ENCODE measurements around the gene HOXB3. TPM values are rescaled to one million over a fixed set of nuclear protein-coding genes. Genes with fewer than 3 reads are reported as not detected.

Gene HOXB3
- total RNA-seq, 2 experiments from 2014 or later = 3.0 to 3.5 TPM

- ChIA-PET CTCF (no interaction called here), POLR2A (no interaction called here)
Measured at GRCh38 chr17:48530208-48530886, 59.7 kb downstream of the HOXB3 start.

- ChIA-PET CTCF (no interaction called here), POLR2A (no interaction called here)
Measured at GRCh38 chr17:48529683-48530009, 60.4 kb downstream of the HOXB3 start.

- CTCF ChIA-PET = no interaction called here
- POLR2A ChIA-PET = no interaction called here
Measured at GRCh38 chr17:48528936-48529682, 60.9 kb downstream of the HOXB3 start.

- ChIA-PET CTCF (no interaction called here), POLR2A (no interaction called here)
Measured at GRCh38 chr17:48528153-48528935, 61.7 kb downstream of the HOXB3 start.

- ChIA-PET CTCF (no interaction called here), POLR2A (no interaction called here)
Measured at GRCh38 chr17:48527547-48527932, 62.5 kb downstream of the HOXB3 start.

- ChIA-PET CTCF (no interaction called here), POLR2A (no interaction called here)
Measured at GRCh38 chr17:48526608-48527546, 63.2 kb downstream of the HOXB3 start.

GRCh38 chr17:48523010-48523409 lies 67.0 kb downstream of the HOXB3 start:
- POLR2A ChIA-PET = no interaction called here

GRCh38 chr17:48522031-48522653 lies 67.9 kb downstream of the HOXB3 start:
- CTCF ChIA-PET = interaction anchor here (1.1 kb wide), 1 partner anchor 170 kb away, joined by 3 read pairs; no protein-coding TSS in a partner anchor

More at GRCh38 chr17:48523010-48523409, 67.0 kb downstream of the HOXB3 start:
- CTCF ChIA-PET = no interaction called here

GRCh38 chr17:48520631-48521079 lies 69.4 kb downstream of the HOXB3 start:
- CTCF ChIA-PET = no interaction called here
- POLR2A ChIA-PET = no interaction called here

More at GRCh38 chr17:48522031-48522653, 67.9 kb downstream of the HOXB3 start:
- POLR2A ChIA-PET = no interaction called here

- ChIA-PET CTCF (interaction anchor here (0.7 kb wide), 1 partner anchor 137 kb away, joined by 4 read pairs; no protein-coding TSS in a partner anchor), POLR2A (interaction anchor here (0.6 to 0.7 kb wide), 2 partner anchors 224 to 283 kb away, joined by 3 to 4 read pairs; no protein-coding TSS in a partner anchor)
Measured at GRCh38 chr17:48519427-48519826, 70.6 kb downstream of the HOXB3 start.

- CTCF ChIA-PET = no interaction called here
- POLR2A ChIA-PET = no interaction called here
Measured at GRCh38 chr17:48517478-48517877, 72.6 kb downstream of the HOXB3 start.

GRCh38 chr17:48515925-48516900 lies 73.8 kb downstream of the HOXB3 start:
- ChIA-PET POLR2A (interaction anchor here (0.6 kb wide), 1 partner anchor 222 kb away, joined by 3 read pairs; no protein-coding TSS in a partner anchor), CTCF (no interaction called here)

GRCh38 chr17:48514477-48514876 lies 75.6 kb downstream of the HOXB3 start:
- CTCF ChIA-PET = interaction anchor here (0.6 kb wide), 1 partner anchor 372 kb away, joined by 3 read pairs; no protein-coding TSS in a partner anchor
- POLR2A ChIA-PET = no interaction called here

- POLR2A ChIA-PET = no interaction called here
- CTCF ChIA-PET = interaction anchor here (0.6 to 1.1 kb wide), 2 partner anchors 22 to 371 kb away, joined by 3 to 4 read pairs; no protein-coding TSS in a partner anchor
Measured at GRCh38 chr17:48513666-48514455, 76.2 kb downstream of the HOXB3 start.

GRCh38 chr17:48513097-48513496 lies 76.9 kb downstream of the HOXB3 start:
- CTCF ChIA-PET = interaction anchor here (1.1 kb wide), 1 partner anchor 21 kb away, joined by 4 read pairs; no protein-coding TSS in a partner anchor
- POLR2A ChIA-PET = no interaction called here

GRCh38 chr17:48510761-48511604 lies 79.1 kb downstream of the HOXB3 start:
- CTCF ChIA-PET = interaction anchor here (0.6 to 2.7 kb wide), 8 partner anchors 18 to 193 kb away, joined by 3 to 7 read pairs (median 4); partner anchors contain the start of genes HOXB5 and HOXB8
- POLR2A ChIA-PET = interaction anchor here (0.6 to 1.1 kb wide), 2 partner anchors 30 to 1815 kb away, joined by 3 read pairs; no protein-coding TSS in a partner anchor
